NCI-H69 (cell line): ENCODE data around the gene H1-8.
"Not testable (repeated sequence)": the region's sequence is repeated elsewhere in the genome, so short reads cannot be mapped to it uniquely, and the experiment has no call there.

Source experiments
- DNase-seq: peaks from one replicate; lab custom pipeline; 2025; lab: John Stamatoyannopoulos, UW

H1-8 gene

GRCh38 chr3:129515108-129515820 lies 27.7 kb upstream of the H1-8 start:
- DNase-seq, result not testable (repeated sequence)

GRCh38 chr3:129515821-129516432 lies 27.0 kb upstream of the H1-8 start:
- not testable (repeated sequence) for DNase-seq

GRCh38 chr3:129517516-129517915 lies 25.5 kb upstream of the H1-8 start:
- no peak for DNase-seq

DNA sequence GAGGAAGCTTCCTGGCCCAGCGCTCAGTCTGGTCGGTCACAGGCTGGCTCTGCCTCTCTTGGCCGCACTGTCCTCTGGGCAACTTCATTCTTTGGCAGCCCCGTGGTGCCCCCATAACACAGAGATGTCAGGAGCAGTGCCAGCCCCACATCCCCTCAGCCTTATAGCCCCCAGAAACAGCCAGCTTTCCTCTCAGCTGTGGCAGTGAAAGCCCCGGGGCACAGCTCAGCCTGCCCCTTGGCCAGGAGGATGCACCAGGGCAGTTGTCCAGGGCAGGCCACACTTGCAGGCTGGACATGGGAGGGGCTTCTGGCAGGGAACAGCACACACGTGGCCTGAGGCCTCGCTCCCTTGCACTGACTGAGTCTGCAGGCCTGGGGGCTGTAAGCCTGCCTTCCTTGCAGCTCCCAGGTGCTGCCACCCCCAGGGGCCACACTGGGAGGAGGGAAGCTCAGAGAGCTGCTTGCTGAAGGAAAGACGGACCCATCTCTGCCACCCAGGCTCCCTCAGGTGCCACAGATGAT lies 24.9 kb upstream of the H1-8 start:
- DNase-seq, result no peak

DNA sequence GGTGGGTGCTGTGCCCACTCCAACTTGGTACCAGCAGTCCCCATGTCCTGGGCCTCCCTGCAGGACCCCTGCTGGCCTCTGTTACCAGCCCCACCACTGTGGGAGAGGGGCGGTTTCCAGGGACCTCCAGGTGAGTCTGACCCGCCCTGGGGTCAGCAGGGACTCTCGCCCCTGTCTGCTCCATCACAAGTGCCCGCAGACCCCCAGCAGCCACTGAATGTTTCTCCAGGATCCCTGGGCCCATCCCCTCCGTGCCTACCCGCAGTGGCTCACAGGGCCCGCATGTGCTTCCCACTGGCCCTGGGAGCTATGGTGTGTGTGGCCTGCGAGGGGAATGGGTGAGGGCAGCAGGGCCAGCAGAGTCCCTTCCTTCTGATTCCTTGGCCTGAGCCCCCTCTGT lies 24.4 kb upstream of the H1-8 start:
- DNase-seq, result no peak

DNA sequence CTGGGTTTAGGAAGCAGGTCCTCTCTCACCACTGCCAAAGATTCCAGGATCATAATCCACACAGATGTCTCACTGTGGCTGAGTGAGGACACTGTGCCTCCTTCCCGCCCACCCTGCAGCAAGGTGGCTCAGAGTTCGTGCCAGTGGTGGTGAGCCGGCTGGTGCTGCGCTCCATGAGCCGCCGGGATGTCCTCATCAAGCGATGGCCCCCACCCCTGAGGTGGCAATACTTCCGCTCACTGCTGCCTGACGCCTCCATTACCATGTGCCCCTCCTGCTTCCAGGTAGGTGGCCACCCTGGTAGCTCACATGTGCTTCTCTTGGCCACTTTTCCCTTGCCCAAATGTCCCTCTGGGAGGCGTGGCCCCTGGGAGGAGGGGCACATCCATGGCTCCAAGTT lies 23.5 kb upstream of the H1-8 start:
- no peak for DNase-seq

DNA sequence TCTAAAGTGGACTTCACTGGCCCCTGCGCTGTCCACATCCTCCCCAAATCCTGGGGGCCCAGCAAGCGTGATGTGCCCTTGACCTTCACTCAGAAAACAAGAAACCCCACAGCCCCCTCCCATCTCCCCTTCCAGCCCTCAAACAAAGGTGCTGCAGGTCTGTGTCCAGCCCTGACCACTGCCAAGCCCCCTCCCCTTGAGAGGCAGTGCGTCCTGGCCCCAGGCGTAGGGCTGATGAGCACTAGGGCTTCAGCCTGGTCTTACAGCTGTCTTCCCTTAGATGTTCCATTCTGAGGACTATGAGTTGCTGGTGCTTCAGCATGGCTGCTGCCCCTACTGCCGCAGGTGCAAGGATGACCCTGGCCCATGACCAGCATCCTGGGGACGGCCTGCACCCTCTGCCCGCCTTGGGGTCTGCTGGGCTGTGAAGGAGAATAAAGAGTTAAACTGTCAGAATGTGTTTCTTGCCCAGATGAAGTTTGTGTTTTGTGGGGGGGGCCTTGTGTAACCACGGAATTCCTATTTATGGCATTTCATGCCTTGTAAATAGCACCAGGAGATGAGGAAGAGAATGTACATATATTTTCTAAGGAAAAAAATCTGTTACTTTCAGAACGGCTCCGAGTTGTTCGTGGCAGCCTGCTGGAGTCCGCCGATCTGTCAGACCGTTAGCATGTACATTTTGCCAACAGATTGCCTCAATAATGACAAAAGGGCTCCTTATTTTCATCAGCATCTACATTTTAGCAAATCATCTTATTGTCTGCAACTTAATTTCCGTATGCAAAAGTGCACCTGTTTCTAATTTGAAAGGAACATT lies 22.9 kb upstream of the H1-8 start:
- DNase-seq, result no peak

DNA sequence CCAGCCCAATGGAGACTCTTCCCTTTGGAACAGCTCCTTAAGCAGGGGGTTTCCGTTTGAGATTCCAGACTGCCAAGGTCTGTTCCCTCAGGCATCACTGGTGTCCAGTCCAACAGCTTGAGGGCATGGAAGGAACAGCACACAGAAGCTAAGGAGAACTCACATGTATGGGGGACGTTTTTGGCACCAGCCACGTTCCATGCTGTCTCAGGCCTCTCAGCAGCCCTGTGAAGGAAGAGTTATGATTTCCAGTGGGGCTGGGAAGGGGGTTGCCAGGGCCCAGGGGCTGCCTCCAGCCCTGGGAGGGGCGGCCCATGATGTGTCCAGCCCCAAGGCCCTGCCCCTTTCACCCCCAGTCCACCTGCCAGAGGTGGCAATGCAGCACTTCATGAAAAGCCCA lies 22.0 kb upstream of the H1-8 start:
- no peak for DNase-seq

DNA sequence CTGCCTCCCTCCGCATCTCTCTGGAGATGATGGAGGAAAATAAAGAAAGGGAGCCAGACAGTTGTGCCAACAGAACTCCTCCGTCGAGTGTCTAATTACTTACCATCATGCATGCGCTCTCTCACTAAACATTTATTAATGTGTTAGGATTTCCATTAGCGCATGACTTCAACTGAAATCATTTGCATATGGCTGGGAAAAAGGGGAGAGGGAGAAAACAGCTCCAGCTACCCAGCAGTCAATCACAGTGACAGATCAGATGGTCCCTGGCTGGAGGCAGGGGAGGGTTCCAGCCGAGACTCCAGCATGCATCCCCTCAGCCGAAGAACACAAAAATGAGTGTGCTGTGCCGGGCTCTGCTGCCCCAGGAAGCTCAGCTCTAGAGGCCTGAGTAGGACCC lies 21.4 kb upstream of the H1-8 start:
- DNase-seq, result peak; percentile 50

- no peak for DNase-seq
These were observed 20.0 kb upstream of the H1-8 start for GRCh38 chr3:129522953-129523352.

GRCh38 chr3:129524081-129524480 lies 18.9 kb upstream of the H1-8 start:
- peak; percentile 2 for DNase-seq

- no peak for DNase-seq
These were observed 17.5 kb upstream of the H1-8 start for GRCh38 chr3:129525341-129525968.

GRCh38 chr3:129526121-129526900 lies 16.7 kb upstream of the H1-8 start:
- peak; percentile 31 for DNase-seq

DNA sequence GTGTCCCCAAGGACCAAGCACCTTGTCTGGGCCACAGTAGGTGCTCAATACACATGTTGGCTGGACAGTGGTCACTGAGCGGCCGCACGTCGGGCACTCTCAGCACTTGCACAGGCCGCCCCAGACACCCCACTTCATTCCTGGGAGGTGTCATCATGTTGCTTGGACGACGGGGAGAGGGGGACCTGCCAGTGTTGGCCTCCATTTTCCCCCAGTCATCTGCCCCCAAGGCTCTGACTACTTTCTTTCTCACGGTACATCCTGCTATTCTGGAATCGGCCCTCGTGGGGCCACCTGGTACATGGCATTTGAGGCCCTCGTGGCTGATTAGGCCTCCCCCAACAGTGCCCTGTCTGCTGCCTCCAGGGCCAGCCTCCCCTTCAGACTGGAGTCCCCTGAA lies 15.7 kb upstream of the H1-8 start:
- no peak for DNase-seq

DNA sequence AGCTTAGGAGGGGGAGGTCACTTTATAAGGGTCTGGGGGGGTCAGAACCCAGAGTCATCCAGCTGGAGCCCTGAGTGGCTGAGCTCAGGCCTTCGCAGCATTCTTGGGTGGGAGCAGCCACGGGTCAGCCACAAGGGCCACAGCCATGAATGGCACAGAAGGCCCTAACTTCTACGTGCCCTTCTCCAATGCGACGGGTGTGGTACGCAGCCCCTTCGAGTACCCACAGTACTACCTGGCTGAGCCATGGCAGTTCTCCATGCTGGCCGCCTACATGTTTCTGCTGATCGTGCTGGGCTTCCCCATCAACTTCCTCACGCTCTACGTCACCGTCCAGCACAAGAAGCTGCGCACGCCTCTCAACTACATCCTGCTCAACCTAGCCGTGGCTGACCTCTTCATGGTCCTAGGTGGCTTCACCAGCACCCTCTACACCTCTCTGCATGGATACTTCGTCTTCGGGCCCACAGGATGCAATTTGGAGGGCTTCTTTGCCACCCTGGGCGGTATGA lies 14.3 kb upstream of the H1-8 start, which contains the start of gene RHO:
Gene RHO, plus strand, starts transcription at position 51 of the 512 bp plus-strand sequence. Its CDS starts 95 bp downstream, at position 146.
- DNase-seq, result no peak

GRCh38 chr3:129529436-129530210 lies 13.4 kb upstream of the H1-8 start:
- no peak for DNase-seq

DNA sequence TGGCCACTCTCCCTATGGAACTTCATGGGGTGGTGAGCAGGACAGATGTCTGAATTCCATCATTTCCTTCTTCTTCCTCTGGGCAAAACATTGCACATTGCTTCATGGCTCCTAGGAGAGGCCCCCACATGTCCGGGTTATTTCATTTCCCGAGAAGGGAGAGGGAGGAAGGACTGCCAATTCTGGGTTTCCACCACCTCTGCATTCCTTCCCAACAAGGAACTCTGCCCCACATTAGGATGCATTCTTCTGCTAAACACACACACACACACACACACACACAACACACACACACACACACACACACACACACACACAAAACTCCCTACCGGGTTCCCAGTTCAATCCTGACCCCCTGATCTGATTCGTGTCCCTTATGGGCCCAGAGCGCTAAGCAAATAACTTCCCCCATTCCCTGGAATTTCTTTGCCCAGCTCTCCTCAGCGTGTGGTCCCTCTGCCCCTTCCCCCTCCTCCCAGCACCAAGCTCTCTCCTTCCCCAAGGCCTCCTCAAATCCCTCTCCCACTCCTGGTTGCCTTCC lies 12.7 kb upstream of the H1-8 start:
- no peak for DNase-seq

DNA sequence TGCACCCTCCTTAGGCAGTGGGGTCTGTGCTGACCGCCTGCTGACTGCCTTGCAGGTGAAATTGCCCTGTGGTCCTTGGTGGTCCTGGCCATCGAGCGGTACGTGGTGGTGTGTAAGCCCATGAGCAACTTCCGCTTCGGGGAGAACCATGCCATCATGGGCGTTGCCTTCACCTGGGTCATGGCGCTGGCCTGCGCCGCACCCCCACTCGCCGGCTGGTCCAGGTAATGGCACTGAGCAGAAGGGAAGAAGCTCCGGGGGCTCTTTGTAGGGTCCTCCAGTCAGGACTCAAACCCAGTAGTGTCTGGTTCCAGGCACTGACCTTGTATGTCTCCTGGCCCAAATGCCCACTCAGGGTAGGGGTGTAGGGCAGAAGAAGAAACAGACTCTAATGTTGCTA lies 12.2 kb upstream of the H1-8 start:
- no peak for DNase-seq

GRCh38 chr3:129531699-129532098 lies 11.3 kb upstream of the H1-8 start:
- no peak for DNase-seq

GRCh38 chr3:129532261-129532660 lies 10.7 kb upstream of the H1-8 start:
- no peak for DNase-seq
